ENCODE data around the gene RHOV.

RHOV gene

DNA sequence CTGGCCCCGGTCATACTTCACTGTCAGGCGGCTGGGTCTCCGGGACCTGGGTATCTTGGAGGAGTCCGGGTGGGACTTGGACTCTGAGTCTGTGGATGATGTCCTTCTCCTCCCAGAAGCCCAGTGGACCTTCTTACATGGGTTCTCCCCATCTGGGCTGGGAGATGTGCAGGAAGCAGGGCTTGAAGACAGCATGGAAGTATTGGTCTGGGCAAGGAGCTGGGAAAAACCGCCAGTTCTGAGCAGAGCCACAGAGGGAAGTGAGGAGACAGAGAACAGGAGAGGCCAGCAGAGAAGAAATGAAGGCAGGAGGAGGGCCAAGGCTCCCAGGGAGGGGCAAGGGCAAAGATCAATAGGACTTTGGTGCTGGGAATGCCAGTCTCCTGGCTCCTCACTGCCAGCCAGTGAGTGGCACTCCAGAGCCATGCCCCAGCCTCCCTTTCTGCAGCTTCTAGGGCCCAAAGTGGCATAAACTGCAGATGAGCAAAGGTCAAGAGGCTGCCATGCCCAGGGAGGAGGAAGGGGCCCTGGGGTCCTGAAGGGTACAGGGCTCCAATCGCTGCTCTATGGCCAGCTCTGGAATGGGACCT is 45.5 kb downstream of the RHOV start, which contains the start of gene PPP1R14D:
PPP1R14D (minus strand) TSS at position 262 of the 590 bp plus-strand sequence; CDS start at position 195, 67 bp downstream.
- H3K36me3 ChIP-seq (ENCODE audit: insufficient read depth, low read length) = no peaks in the 10 kb centered on the region
- no peaks in the 10 kb centered on the region for H3K9me3 ChIP-seq (ENCODE audit: low read depth, low read length)
- TF ChIP-seq EZH2 (IDR thresholded peaks at IDR 0.05) (no peak), POLR2AphosphoS5 (IDR thresholded peaks at IDR 0.05; ENCODE audit: borderline replicate concordance, low read depth, low read length) (no peak), FOXP2 (optimal IDR thresholded peaks at IDR 0.05; ENCODE audit: control extremely low read depth, extremely low read length, insufficient read depth) (no peak)
- DNase-seq (ENCODE audit: low read depth, low spot score) = no peak
- no peak within 1 kb of the TSS for H3K27ac ChIP-seq
- H3K9ac ChIP-seq (ENCODE audit: insufficient read length) = no peak within 1 kb of the TSS
- H3K4me3 ChIP-seq = no peak within 1 kb of the TSS

DNA sequence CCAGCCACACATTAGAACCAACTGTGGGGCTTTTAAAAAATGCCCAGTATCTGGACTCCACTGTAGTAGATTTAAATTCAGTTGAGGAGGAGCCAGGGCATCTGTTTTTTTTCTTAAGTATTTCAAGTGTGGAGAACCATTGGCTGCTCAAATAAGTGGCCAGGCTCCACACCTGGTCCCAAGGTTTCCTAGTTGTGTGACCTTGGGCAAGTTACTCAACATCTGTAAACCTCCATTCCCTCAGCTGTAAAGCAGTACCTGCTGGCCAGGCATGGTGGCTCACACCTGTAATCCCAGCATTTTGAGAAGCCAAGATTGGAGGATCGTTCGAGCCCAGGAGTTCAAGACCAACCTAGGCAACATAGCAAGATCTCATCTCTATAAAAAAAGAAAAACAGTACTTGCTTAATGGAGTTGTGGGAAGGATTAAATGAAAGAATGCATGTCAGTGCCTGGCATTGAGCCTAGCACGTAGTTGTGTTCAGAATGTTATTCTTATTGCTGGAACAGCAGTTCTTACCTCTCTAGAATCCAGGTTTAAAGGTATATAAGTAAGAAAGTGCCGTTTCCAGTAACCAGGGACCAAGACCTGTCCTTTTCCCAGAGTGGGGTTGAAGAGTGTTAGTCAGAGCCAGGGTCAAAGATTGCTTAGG is 47.5 kb downstream of the RHOV start:
- H3K9me3 ChIP-seq (ENCODE audit: low read depth, low read length) = no peaks in the 10 kb centered on the region
- H3K9ac ChIP-seq (ENCODE audit: insufficient read length) = no peak overlapping the region
- TF ChIP-seq EZH2 (IDR thresholded peaks at IDR 0.05) (no peak), POLR2AphosphoS5 (IDR thresholded peaks at IDR 0.05; ENCODE audit: borderline replicate concordance, low read depth, low read length) (no peak), FOXP2 (optimal IDR thresholded peaks at IDR 0.05; ENCODE audit: control extremely low read depth, extremely low read length, insufficient read depth) (no peak)
- no peak overlapping the region for H3K4me3 ChIP-seq
- H3K27ac ChIP-seq = no peak overlapping the region
- H3K36me3 ChIP-seq (ENCODE audit: insufficient read depth, low read length) = no peaks in the 10 kb centered on the region
- no peak for DNase-seq (ENCODE audit: low read depth, low spot score)

DNA sequence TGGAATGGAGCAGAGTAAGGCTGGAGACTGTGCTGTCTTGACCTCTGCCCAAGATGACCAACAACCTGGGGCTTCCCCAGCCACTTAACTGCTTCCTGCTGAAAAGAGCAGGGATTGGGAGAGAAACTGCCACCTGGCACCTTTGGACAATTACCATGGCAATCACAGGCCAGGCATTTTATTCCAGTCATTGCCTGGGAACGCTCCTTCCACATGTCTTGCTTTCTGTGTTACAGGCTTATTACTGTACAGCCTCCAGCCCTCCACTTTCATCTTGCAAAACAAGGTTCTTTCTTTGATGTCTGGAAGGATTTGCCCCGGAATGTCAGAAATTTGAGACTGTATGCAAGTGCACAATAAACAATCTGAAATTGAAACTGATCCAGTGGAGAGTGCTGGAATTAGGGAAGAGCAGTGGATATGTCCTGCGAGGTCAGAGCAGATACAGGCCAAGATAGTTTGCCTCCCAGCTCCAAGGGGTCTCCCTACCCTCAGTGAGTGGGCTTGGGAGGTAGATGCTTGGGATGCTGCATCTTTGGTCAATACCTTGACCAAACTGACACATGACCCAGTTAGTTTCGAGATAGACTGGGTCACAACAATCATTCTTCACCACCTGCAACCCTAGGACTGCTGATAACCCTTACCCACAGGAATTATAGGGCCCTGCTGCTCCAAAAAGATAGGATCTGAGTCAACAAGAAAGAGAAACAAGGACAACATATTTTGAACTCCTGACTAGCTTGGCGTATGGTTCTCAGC is 48.2 kb downstream of the RHOV start:
- DNase-seq (ENCODE audit: low read depth, low spot score) = no peak
- TF ChIP-seq POLR2AphosphoS5 (IDR thresholded peaks at IDR 0.05; ENCODE audit: borderline replicate concordance, low read depth, low read length) (no peak), FOXP2 (optimal IDR thresholded peaks at IDR 0.05; ENCODE audit: control extremely low read depth, extremely low read length, insufficient read depth) (no peak), EZH2 (IDR thresholded peaks at IDR 0.05) (no peak)
- no peak overlapping the region for H3K9ac ChIP-seq (ENCODE audit: insufficient read length)
- no peaks in the 10 kb centered on the region for H3K36me3 ChIP-seq (ENCODE audit: insufficient read depth, low read length)
- no peaks in the 10 kb centered on the region for H3K9me3 ChIP-seq (ENCODE audit: low read depth, low read length)
- H3K27ac ChIP-seq = no peak overlapping the region
- no peak overlapping the region for H3K4me3 ChIP-seq

DNA sequence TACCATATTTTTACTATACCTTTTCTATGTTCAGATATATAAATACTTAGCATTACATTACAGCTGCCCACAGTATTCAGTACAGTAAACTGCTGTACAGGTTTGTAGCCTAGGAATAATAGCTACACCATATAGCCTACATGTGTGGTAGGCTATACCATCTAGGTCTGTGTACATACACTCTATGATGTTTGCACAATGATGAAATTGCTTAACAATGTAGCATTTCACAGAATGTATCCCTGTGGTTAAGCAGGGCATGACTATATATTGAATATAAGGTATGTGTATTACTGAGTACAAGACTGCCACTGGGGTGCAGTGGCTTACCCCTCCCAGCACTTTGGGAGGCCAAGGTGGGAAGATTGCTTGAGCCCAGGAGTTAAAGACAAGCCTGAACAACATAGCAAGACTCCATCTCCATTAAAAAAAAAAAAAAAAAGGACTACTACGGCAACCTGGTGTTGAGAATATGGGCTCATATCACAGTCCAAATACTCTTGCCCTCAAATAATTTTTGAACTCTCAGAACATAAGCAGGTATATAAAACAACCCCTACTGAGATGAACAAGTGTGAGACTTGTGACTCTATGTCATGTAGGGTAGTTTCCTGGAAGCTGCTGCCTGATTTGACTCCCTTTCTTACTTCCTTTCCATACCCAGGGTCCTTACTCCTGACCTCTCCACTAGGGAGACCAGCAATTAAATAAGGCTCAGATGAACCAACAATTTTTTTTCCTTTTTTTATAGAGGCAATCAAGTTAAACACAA is 50.3 kb downstream of the RHOV start:
- Histone ChIP-seq H3K9me3 (ENCODE audit: low read depth, low read length) (no peaks in the 10 kb centered on the region), H3K27ac (no peak overlapping the region), H3K9ac (ENCODE audit: insufficient read length) (no peak overlapping the region), H3K4me3 (no peak overlapping the region), H3K36me3 (ENCODE audit: insufficient read depth, low read length) (no peaks in the 10 kb centered on the region)
- TF ChIP-seq FOXP2 (optimal IDR thresholded peaks at IDR 0.05; ENCODE audit: control extremely low read depth, extremely low read length, insufficient read depth) (no peak), EZH2 (IDR thresholded peaks at IDR 0.05) (no peak), POLR2AphosphoS5 (IDR thresholded peaks at IDR 0.05; ENCODE audit: borderline replicate concordance, low read depth, low read length) (no peak)
- DNase-seq (ENCODE audit: low read depth, low spot score) = no peak

All from SK-N-MC (cell line).